GM21737 (cell line): ENCODE results near the gene DST.

Source experiments
- ATAC-seq: cut with Tn5 transposase; IDR thresholded peaks from one replicate; pipeline ENCODE4 v1.9.1; 2021; ENCODE audit warnings: mild to moderate bottlenecking, moderate library complexity; ENCODE audit not compliant: unreplicated experiment

The DST gene

GRCh38 chr6:56625356-56625755, 17.3 kb downstream of the DST start:
- ATAC-seq, result no peak

GRCh38 chr6:56624728-56625069, 18.0 kb downstream of the DST start:
- no peak for ATAC-seq

- ATAC-seq, result no peak
Observed at GRCh38 chr6:56624046-56624727, 18.5 kb downstream of the DST start.

GRCh38 chr6:56620229-56620868, 22.3 kb downstream of the DST start:
- no peak for ATAC-seq

- ATAC-seq, result no peak
Observed at GRCh38 chr6:56618050-56618449, 24.6 kb downstream of the DST start.

- no peak for ATAC-seq
Observed at GRCh38 chr6:56616967-56617366, 25.7 kb downstream of the DST start.

GRCh38 chr6:56613247-56613851, 29.3 kb downstream of the DST start:
- no peak for ATAC-seq

- ATAC-seq, result no peak
Observed at GRCh38 chr6:56608332-56608731, 34.4 kb downstream of the DST start.

GRCh38 chr6:56607111-56607752, 35.5 kb downstream of the DST start:
- no peak for ATAC-seq

GRCh38 chr6:56605435-56605834, 37.3 kb downstream of the DST start:
- ATAC-seq, result no peak

GRCh38 chr6:56604186-56604585, 38.5 kb downstream of the DST start:
- no peak for ATAC-seq

- no peak for ATAC-seq
Observed at GRCh38 chr6:56601390-56601789, 41.3 kb downstream of the DST start.

GRCh38 chr6:56595490-56596122, 47.1 kb downstream of the DST start:
- ATAC-seq, result peak; percentile 34

- no peak for ATAC-seq
Observed at GRCh38 chr6:56594699-56595098, 48.0 kb downstream of the DST start.

- ATAC-seq, result peak; percentile 95
Observed at GRCh38 chr6:56593801-56594318, 48.8 kb downstream of the DST start.

GRCh38 chr6:56582236-56582635, 60.5 kb downstream of the DST start:
- ATAC-seq, result no peak

- no peak for ATAC-seq
Observed at GRCh38 chr6:56581296-56581925, 61.3 kb downstream of the DST start.

- ATAC-seq, result no peak
Observed at GRCh38 chr6:56580271-56580670, 62.4 kb downstream of the DST start.

- no peak for ATAC-seq
Observed at GRCh38 chr6:56579155-56579851, 63.4 kb downstream of the DST start.

GRCh38 chr6:56575736-56576135, 67.0 kb downstream of the DST start:
- ATAC-seq, result no peak
